GM19324 (cell line): ENCODE measurements around the gene C19orf85.
"Not testable (repeated sequence)": the region's sequence is repeated elsewhere in the genome, so short reads cannot be mapped to it uniquely, and the experiment has no call there.

Source experiments
- ATAC-seq: cut with Tn5 transposase; IDR thresholded peaks from one replicate; pipeline ENCODE4 v1.9.1; 2021; ENCODE audit warnings: mild to moderate bottlenecking, moderate library complexity; ENCODE audit not compliant: unreplicated experiment, low FRiP score

C19orf85 gene

GRCh38 chr19:55443824-55444480 is 20.6 kb downstream of the C19orf85 start:
- no peak for ATAC-seq

DNA sequence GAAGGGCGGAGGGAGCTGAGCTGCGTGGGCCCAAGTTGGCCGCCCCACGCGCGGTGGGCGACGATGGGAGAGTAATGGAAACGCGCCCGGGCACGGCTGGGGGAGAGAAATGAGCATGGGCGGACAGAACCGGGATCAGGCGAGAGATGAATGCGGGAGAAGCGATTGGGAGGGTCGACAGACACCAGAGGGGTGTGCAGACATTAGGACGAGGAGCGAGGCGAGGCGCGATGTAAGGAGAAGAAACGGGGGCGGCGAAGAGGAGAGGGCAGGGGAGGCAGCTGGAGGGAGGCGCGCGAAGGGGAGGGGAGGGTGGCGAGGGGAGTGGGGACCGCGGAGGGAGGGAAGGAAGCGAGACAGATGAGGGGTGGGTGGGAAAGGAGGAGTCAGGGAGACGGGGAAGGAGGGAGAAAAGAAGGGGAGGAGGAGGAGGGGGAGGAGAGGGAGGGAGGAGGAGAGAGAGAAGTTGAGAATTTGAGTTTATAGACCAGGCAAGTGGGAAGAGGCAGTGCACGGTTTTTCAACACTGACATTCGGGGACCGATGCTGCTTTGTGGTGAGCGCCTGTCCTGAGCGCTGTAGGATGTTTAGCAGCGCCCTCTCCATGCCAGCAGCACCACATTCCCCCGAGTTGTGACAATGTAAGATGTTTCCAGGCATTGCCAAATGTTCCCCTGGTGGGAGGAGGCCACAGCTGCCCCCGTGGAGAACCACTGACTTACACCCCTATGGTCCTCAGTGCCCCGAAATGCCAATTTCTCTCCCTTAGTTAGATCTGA is 21.3 kb downstream of the C19orf85 start, which contains the start of gene SHISA7:
Gene SHISA7 (minus strand): TSS at position 256 of the 779 bp plus-strand sequence. CDS start 437 bp downstream, outside the sequence.
- ATAC-seq = no peak

DNA sequence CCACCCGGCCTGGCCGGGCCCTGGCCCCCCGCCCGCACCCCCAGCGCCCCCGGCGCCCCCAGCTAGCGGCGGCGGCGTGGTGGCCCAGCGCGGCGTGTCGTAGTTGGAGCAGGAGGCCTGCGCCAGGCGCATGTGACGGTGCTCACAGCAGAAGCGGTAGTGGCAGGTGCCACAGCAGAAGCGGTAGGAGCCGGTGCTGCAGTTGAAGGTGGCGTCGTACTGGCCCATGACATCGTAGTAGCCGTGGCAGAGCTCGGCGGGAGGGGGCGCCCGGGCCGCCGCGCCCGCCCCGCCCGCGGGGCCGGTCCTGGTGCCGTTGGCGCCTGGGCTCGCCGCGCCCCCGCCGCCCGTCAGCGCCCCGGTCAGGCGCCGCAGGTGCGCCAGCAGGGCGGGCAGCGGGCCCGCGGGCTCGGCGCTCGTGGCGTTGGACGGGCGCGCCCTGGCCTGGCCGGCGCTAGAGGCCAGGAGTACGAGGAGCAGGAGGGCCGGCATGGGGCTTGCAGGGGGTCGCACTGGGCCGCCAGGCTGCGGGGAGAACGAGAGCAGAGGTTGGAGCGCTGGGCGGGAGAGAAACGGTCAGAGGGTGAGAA is 22.1 kb downstream of the C19orf85 start:
- no peak for ATAC-seq

- ATAC-seq = no peak
Measured at GRCh38 chr19:55441692-55442321, 22.7 kb downstream of the C19orf85 start.

DNA sequence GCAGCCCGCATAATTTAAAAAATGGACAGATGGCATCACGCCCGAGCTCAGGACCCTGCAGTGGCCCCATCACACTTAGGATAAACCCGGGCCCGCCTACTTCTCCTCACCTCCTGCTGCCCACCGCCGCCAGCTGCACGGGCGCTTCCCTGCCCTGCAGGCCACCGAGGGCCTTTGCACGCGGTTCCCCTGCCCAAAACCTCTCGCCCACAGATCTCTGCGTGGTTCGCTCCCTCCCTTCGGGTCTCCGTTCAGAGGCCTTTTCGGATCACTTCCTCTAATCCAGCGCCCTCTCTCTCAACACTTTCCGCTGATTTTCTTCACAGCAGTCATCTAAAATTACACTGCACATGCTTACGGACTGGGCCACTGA is 23.2 kb downstream of the C19orf85 start:
- ATAC-seq = no peak

GRCh38 chr19:55440411-55441105 is 24.0 kb downstream of the C19orf85 start:
- no peak for ATAC-seq

DNA sequence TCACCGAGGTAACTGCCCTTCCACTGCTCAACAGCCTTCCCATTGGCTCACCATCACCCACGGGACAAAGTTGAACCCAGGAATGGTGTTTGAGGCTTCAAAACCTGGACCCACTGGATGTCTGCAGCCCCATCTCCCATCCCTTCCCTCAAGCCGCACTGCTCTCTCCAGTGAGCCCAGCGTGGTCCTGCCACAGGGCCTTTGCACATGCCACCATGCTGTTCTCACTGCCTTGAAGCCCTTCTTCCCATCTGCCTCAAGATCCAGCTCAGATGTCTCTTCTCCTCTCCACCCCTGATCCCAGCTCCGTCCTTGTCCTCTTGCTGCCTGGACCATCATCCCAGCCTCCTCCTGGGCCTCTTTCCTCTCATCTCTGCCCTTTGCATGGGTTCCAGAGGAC is 25.5 kb downstream of the C19orf85 start:
- ATAC-seq = no peak

GRCh38 chr19:55437410-55437809 is 27.1 kb downstream of the C19orf85 start:
- ATAC-seq = no peak

DNA sequence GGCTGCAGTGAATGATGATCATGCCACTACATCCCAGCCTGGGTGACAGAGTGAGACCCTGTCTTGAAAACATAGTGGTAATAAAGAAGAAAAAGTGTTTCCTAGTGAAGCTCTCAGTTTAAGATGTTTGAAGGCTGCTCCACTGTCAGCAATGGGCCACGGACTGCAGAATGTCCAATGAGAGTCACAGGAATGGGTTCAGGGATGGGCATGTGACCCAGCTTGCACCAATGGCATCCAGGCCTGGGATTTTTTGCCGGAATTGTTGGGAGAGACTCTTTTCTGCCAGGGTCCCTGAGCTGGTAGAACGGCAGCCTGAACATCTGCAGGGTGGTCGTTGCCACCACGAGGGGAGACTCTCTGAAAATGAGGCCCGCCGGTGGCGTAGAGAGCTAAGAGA is 27.7 kb downstream of the C19orf85 start:
- no peak for ATAC-seq

DNA sequence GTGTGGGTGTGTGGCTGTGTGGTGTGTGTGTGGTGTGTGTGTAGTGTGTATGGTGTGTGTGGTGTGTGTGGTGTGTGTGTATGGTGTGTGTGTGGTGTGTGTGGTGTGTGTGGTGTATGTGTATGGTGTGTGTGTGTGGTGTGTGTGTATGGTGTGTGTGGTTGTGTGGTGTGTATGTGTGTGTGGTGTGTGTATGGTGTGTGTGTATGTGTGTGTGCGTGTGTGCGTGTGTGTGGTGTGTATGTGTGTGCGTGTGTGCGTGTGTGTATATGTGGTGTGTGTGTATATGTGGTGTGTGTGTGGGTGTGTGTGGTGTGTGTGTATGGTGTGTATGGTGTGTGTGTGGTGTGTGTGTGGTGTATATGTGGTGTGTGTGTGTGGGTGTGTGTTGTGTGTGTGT is 29.5 kb downstream of the C19orf85 start:
- no peak for ATAC-seq

DNA sequence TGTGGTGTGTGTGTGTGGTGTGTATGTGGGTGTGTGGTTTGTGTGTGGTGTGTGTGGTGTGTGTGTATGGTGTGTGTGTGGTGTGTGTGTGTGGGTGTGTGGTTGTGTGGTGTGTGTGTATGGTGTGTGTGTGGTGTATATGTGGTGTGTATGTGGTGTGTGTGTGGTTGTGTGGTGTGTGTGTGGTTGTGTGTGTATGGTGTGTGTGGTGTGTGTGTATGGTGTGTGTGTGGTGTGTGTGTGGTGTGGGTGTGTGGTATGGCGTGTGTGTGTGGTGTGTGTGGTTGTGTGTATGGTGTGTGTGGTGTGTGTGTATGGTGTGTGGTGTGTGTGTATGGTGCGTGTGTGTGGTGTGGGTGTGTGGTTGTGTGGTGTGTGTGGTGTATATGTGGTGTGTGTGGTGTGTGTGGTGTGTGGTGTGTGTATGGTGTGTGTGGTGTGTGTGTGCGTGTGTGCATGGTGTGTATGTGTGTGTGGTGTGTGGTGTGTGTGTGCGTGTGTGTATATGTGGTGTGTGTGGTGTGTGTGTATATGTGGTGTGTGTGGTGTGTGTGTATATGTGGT is 30.1 kb downstream of the C19orf85 start:
- no peak for ATAC-seq

DNA sequence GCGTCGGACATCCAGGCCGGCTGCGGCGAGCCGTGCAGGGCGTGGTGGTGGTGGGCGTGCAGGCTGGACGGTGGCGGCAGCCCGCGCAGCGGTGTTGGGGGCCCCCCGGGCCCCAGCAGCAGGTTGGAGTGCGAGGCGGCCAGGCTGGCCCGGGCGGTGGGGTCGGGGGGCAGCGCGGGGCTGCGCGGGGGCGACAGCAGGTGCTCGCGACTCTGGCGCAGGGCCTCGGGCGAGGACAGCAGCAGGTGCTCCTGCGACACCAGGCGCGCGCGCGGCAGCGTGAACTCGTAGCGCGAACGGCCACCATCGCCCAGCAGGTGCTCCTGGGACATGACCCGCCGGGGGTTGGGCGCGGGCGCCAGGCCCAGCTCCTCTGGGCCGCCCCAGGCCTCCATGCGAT is 31.3 kb downstream of the C19orf85 start:
- ATAC-seq = no peak

DNA sequence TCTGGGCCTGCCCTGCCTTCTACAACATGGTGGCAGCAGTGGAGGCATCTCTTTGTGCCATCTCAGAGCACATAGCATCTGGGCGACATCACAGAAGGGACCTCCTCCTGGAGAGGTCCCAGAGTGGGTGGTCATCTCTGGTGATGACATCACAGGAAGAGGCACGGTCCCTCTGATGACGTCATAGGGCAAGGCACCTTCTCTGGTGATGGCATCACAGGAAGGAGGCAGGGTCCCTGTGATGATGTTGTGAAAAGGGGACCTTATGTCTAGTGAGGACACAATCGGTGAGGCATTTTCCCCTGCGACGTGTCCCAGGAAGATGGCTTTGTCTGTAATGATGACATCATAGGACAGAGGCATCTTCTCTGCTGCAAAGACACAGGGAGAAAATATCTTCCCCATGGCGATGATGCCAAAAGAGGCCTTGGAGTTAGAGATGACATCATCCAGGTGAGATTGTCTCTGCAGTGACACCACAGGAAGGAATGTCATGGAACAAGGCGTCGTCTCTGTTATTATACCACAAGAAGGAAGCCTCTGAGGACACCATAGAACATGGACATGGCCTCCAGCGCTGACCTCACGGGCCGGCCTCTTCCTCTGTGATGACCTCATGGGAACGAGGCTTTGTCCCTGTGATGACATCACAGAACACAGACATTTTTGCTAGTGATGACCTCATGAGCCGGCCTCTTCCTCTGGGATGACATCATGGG is 32.2 kb downstream of the C19orf85 start:
- ATAC-seq = no peak

DNA sequence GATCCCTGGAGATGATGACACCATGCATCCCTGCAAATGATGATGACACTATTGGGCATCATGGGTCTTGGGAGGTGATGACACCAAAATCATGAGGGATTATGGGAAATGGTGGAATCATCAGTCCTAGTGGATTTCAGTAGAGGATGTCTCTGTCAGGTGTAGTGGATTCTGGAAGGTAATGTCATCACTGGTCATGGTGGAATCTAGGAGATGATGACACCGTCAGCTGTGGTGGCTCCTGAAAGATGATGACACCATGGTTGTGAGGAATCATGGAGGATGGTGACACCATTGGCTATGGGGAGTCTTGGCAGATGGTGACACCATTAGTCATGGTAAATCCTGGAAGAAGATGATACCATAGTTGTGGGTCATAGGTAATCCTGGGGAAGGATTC is 33.4 kb downstream of the C19orf85 start:
- no peak for ATAC-seq

DNA sequence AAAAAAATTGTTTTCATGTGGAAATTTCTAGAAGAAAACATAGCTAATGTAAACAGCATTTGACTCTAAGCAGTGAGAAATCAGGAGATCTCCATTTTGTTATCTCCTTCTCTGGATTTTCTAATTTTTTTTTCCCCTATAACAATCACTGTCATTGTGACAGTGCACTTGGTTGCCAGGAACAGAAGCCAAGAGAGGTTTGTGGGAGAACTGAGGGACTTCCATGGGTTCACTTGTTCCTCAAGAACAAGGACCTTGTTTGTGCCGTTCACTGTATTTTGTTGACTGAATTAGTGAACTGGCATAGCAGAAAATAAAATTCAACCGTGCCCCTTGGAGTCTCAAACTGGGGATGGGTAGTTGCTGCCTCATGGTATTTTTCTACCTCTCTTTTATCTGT is 38.5 kb downstream of the C19orf85 start:
- no peak for ATAC-seq

DNA sequence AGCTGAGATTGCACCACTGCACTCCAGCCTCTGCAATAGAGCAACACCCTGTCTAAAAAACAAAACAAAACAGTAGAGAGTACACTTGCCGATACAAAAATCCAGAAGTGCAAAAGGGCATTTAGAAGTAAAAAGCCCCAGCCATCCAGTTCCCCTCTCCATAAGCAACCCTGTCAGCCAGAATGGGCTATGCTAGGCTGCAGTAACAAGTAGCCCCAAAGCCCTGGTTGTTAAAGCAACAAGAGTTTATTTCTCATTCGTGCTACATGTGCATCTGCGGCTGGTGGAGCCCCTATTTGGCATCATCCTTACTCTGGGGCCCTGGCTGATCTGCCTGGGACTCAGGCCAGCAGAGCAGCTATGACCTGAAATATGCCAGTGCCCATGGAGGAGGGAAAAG is 40.0 kb downstream of the C19orf85 start:
- ATAC-seq = no peak

GRCh38 chr19:55423225-55424005 is 41.1 kb downstream of the C19orf85 start:
- no peak for ATAC-seq

DNA sequence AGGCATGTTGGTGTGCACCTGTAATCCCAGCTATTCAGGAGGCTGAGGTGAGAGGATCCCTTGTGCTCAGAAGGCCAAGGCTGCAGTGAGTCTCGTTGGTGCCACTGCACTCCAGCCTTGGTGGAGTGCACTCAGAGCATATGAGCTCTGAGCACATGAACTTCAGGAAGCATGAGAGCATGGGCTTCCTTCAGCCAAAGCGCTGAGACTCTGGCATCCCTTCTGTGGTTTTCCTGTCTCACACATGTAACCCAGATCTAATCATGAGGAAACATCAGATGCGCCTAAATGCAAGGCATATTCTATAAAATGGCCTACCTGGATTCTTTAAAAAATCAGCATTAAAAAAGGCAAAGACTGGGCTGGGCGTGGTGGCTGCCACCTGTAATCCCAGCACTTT is 43.3 kb downstream of the C19orf85 start:
- ATAC-seq = not testable (repeated sequence)
